Suppressor macrophage treated with lipopolysaccharide for 4 hours (primary cell): ENCODE measurements around the gene TMEM53.

Experiments
- DNase-seq: peaks from one replicate; pipeline ENCODE4 v3.0.0-alpha.2; 2020

TMEM53 gene

GRCh38 chr1:44624268-44624901 lies 49.9 kb downstream of the TMEM53 start:
- DNase-seq, result no peak

- DNase-seq, result no peak
These were observed 52.4 kb downstream of the TMEM53 start for GRCh38 chr1:44621841-44622286.

- no peak for DNase-seq
These were observed 54.2 kb downstream of the TMEM53 start for GRCh38 chr1:44620072-44620471.

- no peak for DNase-seq
These were observed 54.9 kb downstream of the TMEM53 start for GRCh38 chr1:44619261-44619900.

GRCh38 chr1:44617703-44618029 lies 56.6 kb downstream of the TMEM53 start:
- no peak for DNase-seq

- no peak for DNase-seq
These were observed 57.1 kb downstream of the TMEM53 start for GRCh38 chr1:44616991-44617702.

- no peak for DNase-seq
These were observed 57.8 kb downstream of the TMEM53 start for GRCh38 chr1:44616284-44616990.

- DNase-seq, result no peak
These were observed 60.3 kb downstream of the TMEM53 start for GRCh38 chr1:44613941-44614340.

GRCh38 chr1:44611866-44612265 lies 62.4 kb downstream of the TMEM53 start:
- no peak for DNase-seq

GRCh38 chr1:44611419-44611818 lies 62.9 kb downstream of the TMEM53 start:
- no peak for DNase-seq

GRCh38 chr1:44610527-44611148 lies 63.6 kb downstream of the TMEM53 start:
- no peak for DNase-seq

- no peak for DNase-seq
These were observed 64.3 kb downstream of the TMEM53 start for GRCh38 chr1:44609768-44610526.

- DNase-seq, result peak; percentile 22
These were observed 64.9 kb downstream of the TMEM53 start for GRCh38 chr1:44609412-44609767.

- DNase-seq, result no peak
These were observed 66.1 kb downstream of the TMEM53 start for GRCh38 chr1:44608141-44608540.

GRCh38 chr1:44606701-44607281 lies 67.5 kb downstream of the TMEM53 start:
- no peak for DNase-seq

- no peak for DNase-seq
These were observed 68.2 kb downstream of the TMEM53 start for GRCh38 chr1:44605914-44606615.

GRCh38 chr1:44604157-44604955 lies 69.9 kb downstream of the TMEM53 start:
- no peak for DNase-seq

- no peak for DNase-seq
These were observed 70.6 kb downstream of the TMEM53 start for GRCh38 chr1:44603718-44604117.
